Suprapubic skin (tissue), 4 donors: ENCODE measurements around the gene EFCAB3.

Experiments
- CTCF ChIP-seq, 2 donors: fragments of 200-600 bp in 1 of 2; fragments of 450-650 bp in 1 of 2; sonication (generic) in 1 of 2; IDR thresholded peaks; one replicate each; pipeline ENCODE4 v1.5.1; 2016 to 2019; ENCODE audit warnings: antibody characterized with exemption in 2 of 2, mild to moderate bottlenecking in 1 of 2, moderate library complexity in 1 of 2
- EP300 ChIP-seq: sonication (generic); formaldehyde crosslinking; IDR thresholded peaks from one replicate; pipeline ENCODE4 v1.6.1; 2017; ENCODE audit warnings: antibody characterized with exemption
- POLR2AphosphoS5 ChIP-seq, 3 donors: sonication (generic); formaldehyde crosslinking; IDR thresholded peaks; one replicate each; pipeline ENCODE4 v1.6.1; 2017; ENCODE audit warnings: antibody characterized with exemption in 3 of 3

GRCh38 chr17:62392908-62393307 lies 12.6 kb downstream of the EFCAB3 start:
- TF ChIP-seq CTCF (IDR thresholded peaks at IDR 0.05) (no peak), POLR2AphosphoS5 (IDR thresholded peaks at IDR 0.05) (no peak), EP300 (no peak)
